KMS-11 (cell line): ENCODE measurements around the gene ZNF775.

Experiments used
- H2AFZ ChIP-seq: fragments of 200-600 bp; sonication (generic); 2 replicates; pipeline ENCODE4 v1.6.1; 2016; ENCODE audit warnings: antibody characterized with exemption, mixed run types, low read depth
- H3K27ac ChIP-seq: fragments of 200-600 bp; sonication (generic); 2 replicates; pipeline ENCODE4 v1.6.1; 2016; ENCODE audit warnings: mild to moderate bottlenecking, mixed run types
- H3K27me3 ChIP-seq: fragments of 200-600 bp; sonication (generic); 2 replicates; pipeline ENCODE4 v1.6.1; 2017; ENCODE audit warnings: mild to moderate bottlenecking, low read depth, mixed run types, moderate library complexity; ENCODE audit not compliant: insufficient read depth
- H3K36me3 ChIP-seq: fragments of 200-600 bp; sonication (generic); 2 replicates; pipeline ENCODE4 v1.6.1; 2017; ENCODE audit warnings: mild to moderate bottlenecking, mixed run types; ENCODE audit not compliant: insufficient read depth
- H3K4me1 ChIP-seq: fragments of 200-600 bp; sonication (generic); 2 replicates; pipeline ENCODE4 v1.6.1; 2016; ENCODE audit warnings: mild to moderate bottlenecking, low read depth, mixed run types; ENCODE audit not compliant: poor library complexity, severe bottlenecking
- H3K4me2 ChIP-seq: fragments of 200-600 bp; sonication (generic); 2 replicates; pipeline ENCODE4 v1.7.0; 2016; ENCODE audit warnings: mild to moderate bottlenecking, mixed run types
- H3K4me3 ChIP-seq: fragments of 200-600 bp; sonication (generic); IDR thresholded peaks from 2 replicates; pipeline ENCODE4 v1.6.1; 2017; ENCODE audit warnings: low read depth, low read length, mixed read lengths; ENCODE audit not compliant: insufficient read depth
- H3K79me2 ChIP-seq: fragments of 200-600 bp; sonication (generic); 2 replicates; pipeline ENCODE4 v1.6.1; 2016; ENCODE audit warnings: low read depth, mixed run types; ENCODE audit not compliant: insufficient read depth
- H3K9ac ChIP-seq: fragments of 200-600 bp; sonication (generic); 2 replicates; pipeline ENCODE4 v1.6.1; 2016; ENCODE audit warnings: mild to moderate bottlenecking, mixed run types
- H4K20me1 ChIP-seq: fragments of 200-600 bp; sonication (generic); 2 replicates; pipeline ENCODE4 v1.6.1; 2016; ENCODE audit warnings: mild to moderate bottlenecking, mixed run types; ENCODE audit not compliant: insufficient read depth
- TF ChIP-seq, protein P1 (sequence below): fragments of 200-600 bp; sonication (generic); conservative IDR thresholded peaks from 2 replicates; pipeline ENCODE4 v1.6.1; 2017; ENCODE audit warnings: low read depth, mild to moderate bottlenecking, antibody characterized with exemption, low read length, moderate library complexity, mixed read lengths

Gene ZNF775

GRCh38 chr7:150398108-150398964 lies 19.2 kb downstream of the ZNF775 start:
- H3K4me1 ChIP-seq, result peaks cover 32% of the 10 kb centered on the region
- H3K79me2 ChIP-seq, result peaks cover under 1% of the 10 kb centered on the region; the same call in 1 of the 2 replicates
- H3K27me3 ChIP-seq, result no peaks in the 10 kb centered on the region
- TF ChIP-seq, protein P1, sequence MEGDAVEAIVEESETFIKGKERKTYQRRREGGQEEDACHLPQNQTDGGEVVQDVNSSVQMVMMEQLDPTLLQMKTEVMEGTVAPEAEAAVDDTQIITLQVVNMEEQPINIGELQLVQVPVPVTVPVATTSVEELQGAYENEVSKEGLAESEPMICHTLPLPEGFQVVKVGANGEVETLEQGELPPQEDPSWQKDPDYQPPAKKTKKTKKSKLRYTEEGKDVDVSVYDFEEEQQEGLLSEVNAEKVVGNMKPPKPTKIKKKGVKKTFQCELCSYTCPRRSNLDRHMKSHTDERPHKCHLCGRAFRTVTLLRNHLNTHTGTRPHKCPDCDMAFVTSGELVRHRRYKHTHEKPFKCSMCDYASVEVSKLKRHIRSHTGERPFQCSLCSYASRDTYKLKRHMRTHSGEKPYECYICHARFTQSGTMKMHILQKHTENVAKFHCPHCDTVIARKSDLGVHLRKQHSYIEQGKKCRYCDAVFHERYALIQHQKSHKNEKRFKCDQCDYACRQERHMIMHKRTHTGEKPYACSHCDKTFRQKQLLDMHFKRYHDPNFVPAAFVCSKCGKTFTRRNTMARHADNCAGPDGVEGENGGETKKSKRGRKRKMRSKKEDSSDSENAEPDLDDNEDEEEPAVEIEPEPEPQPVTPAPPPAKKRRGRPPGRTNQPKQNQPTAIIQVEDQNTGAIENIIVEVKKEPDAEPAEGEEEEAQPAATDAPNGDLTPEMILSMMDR, result no peak
- H3K27ac ChIP-seq, result no peak overlapping the region
- no peaks in the 10 kb centered on the region for H4K20me1 ChIP-seq
- H2AFZ ChIP-seq, result no peak overlapping the region
- H3K9ac ChIP-seq, result no peak overlapping the region
- H3K36me3 ChIP-seq, result no peaks in the 10 kb centered on the region
- H3K4me3 ChIP-seq, result no peak overlapping the region
- no peak overlapping the region for H3K4me2 ChIP-seq

- no peak overlapping the region for H3K4me2 ChIP-seq
- no peaks in the 10 kb centered on the region for H3K36me3 ChIP-seq
- H3K9ac ChIP-seq, result no peak overlapping the region
- peaks cover 7% of the 10 kb centered on the region; the same call in 1 of the 2 replicates for H3K79me2 ChIP-seq
- TF ChIP-seq, protein P1, result no peak
- H4K20me1 ChIP-seq, result no peaks in the 10 kb centered on the region
- no peak overlapping the region for H3K4me3 ChIP-seq
- no peak overlapping the region for H2AFZ ChIP-seq
- H3K27me3 ChIP-seq, result no peaks in the 10 kb centered on the region
- no peak overlapping the region for H3K27ac ChIP-seq
- peaks cover 38% of the 10 kb centered on the region for H3K4me1 ChIP-seq
These were observed 19.8 kb downstream of the ZNF775 start for GRCh38 chr7:150398965-150399320.

GRCh38 chr7:150399421-150400007 lies 20.4 kb downstream of the ZNF775 start:
- Histone ChIP-seq H3K27ac (no peak overlapping the region), H4K20me1 (no peaks in the 10 kb centered on the region), H3K27me3 (no peaks in the 10 kb centered on the region), H3K4me3 (no peak overlapping the region), H3K4me1 (peaks cover 42% of the 10 kb centered on the region), H2AFZ (no peak overlapping the region), H3K36me3 (no peaks in the 10 kb centered on the region), H3K9ac (no peak overlapping the region), H3K4me2 (no peak overlapping the region), H3K79me2 (peaks cover 12% of the 10 kb centered on the region; the same call in 1 of the 2 replicates)
- TF ChIP-seq, protein P1, result no peak

DNA sequence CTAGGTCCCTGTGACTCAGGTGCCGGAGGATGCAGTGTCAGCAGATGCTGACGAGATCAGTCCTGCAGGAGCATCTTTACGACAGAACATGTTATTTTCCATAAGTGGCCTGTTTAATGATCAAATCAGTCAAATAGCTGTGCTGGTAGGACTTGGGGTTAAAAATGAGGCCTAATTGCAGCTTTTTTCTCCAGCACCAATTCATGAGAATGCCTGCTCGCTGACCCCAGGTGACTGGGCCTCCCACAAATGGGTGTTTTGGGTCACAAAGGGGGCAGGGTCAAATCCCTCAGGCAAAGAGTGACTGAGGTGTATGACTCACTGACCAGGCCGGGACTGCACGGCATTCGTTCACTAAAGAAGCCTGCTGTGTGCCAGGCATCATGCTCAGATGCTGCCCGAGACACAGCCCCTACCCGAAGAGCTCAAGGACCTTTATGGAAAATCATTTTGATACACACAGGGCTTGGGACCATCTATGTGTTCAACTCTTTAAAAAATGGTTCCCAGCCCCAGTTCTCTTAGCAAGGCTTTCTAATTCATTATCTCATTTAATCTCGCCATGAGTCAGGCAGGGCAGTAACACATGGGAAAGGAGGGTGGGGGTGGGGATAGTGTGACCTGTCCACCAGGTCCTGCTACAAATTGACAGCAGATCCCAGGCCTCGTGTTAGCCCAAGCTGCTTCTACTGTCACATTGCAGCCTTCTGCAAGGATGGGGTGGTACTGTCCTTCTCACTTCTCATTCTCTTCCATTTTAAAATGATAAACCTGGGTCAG lies 21.1 kb downstream of the ZNF775 start:
- H3K4me1 ChIP-seq, result peaks cover 42% of the 10 kb centered on the region
- H3K27me3 ChIP-seq, result no peaks in the 10 kb centered on the region
- TF ChIP-seq, protein P1, result no peak
- H3K9ac ChIP-seq, result no peak overlapping the region
- peaks cover 16% of the 10 kb centered on the region; the same call in 1 of the 2 replicates for H3K79me2 ChIP-seq
- no peak overlapping the region for H3K4me3 ChIP-seq
- no peaks in the 10 kb centered on the region for H3K36me3 ChIP-seq
- H4K20me1 ChIP-seq, result no peaks in the 10 kb centered on the region
- no peak overlapping the region for H2AFZ ChIP-seq
- H3K27ac ChIP-seq, result no peak overlapping the region
- no peak overlapping the region for H3K4me2 ChIP-seq
